GM23248 (cell line): Measurements from ENCODE around the gene SPOCK2. TPM values are rescaled to one million over a fixed set of nuclear protein-coding genes. Genes with fewer than 3 reads are reported as not detected.

ENCODE experiments used
- DNase-seq: peaks from one replicate; pipeline ENCODE4 v3.0.0-alpha.2; 2015
- H2AFZ ChIP-seq: fragments of 200-600 bp; sonication (generic); 2 replicates; pipeline ENCODE4 v1.6.1; 2016; ENCODE audit warnings: antibody characterized with exemption
- H3F3A ChIP-seq: fragments of 200-600 bp; sonication (generic); 2 replicates; pipeline ENCODE4 v1.6.1; 2016; ENCODE audit warnings: mild to moderate bottlenecking, antibody characterized with exemption, mixed run types; ENCODE audit not compliant: insufficient read depth
- H3K27ac ChIP-seq: fragments of 200-600 bp; sonication (generic); 2 replicates; pipeline ENCODE4 v1.5.1; 2016; ENCODE audit warnings: mild to moderate bottlenecking
- H3K27me3 ChIP-seq: fragments of 200-600 bp; sonication (generic); replicated peaks from 2 replicates; pipeline ENCODE4 v1.6.1; 2016; ENCODE audit warnings: mild to moderate bottlenecking; ENCODE audit not compliant: insufficient read depth
- H3K36me3 ChIP-seq: fragments of 200-600 bp; sonication (generic); 2 replicates; pipeline ENCODE4 v1.6.1; 2016; ENCODE audit warnings: low read depth, mild to moderate bottlenecking
- H3K4me1 ChIP-seq: fragments of 200-600 bp; sonication (generic); 2 replicates; pipeline ENCODE4 v1.6.1; 2016; ENCODE audit warnings: mild to moderate bottlenecking; ENCODE audit not compliant: insufficient read depth
- H3K4me2 ChIP-seq: fragments of 200-600 bp; sonication (generic); one replicate; pipeline ENCODE4 v1.6.1; 2016; ENCODE audit warnings: mild to moderate bottlenecking; ENCODE audit not compliant: unreplicated experiment
- H3K4me3 ChIP-seq: fragments of 200-600 bp; sonication (generic); 2 replicates; pipeline ENCODE4 v1.5.1; 2016; ENCODE audit warnings: mild to moderate bottlenecking
- H3K79me2 ChIP-seq: fragments of 200-600 bp; sonication (generic); 2 replicates; pipeline ENCODE4 v1.6.1; 2016; ENCODE audit warnings: mild to moderate bottlenecking; ENCODE audit not compliant: insufficient read depth
- H3K9ac ChIP-seq: fragments of 200-600 bp; sonication (generic); 2 replicates; pipeline ENCODE4 v1.6.1; 2016; ENCODE audit warnings: mild to moderate bottlenecking
- H3K9me2 ChIP-seq: fragments of 200-600 bp; sonication (generic); 2 replicates; pipeline ENCODE4 v1.6.1; 2016; ENCODE audit warnings: mixed run types, mild to moderate bottlenecking, moderate library complexity; ENCODE audit not compliant: insufficient read depth
- H3K9me3 ChIP-seq: fragments of 200-600 bp; sonication (generic); one replicate; pipeline ENCODE4 v1.6.1; 2017; ENCODE audit warnings: low read depth
- H4K20me1 ChIP-seq: fragments of 200-600 bp; sonication (generic); 2 replicates; pipeline ENCODE4 v1.6.0; 2016; ENCODE audit not compliant: insufficient read depth
- EZH2 ChIP-seq: fragments of 200-600 bp; sonication (generic); IDR thresholded peaks from 2 replicates; pipeline ENCODE4 v1.6.1; 2018; ENCODE audit warnings: antibody characterized with exemption, mild to moderate bottlenecking; ENCODE audit not compliant: insufficient read depth, poor library complexity, severe bottlenecking
- EZH2phosphoT487 ChIP-seq: fragments of 200-600 bp; sonication (generic); IDR thresholded peaks from 2 replicates; pipeline ENCODE4 v1.6.1; 2018; ENCODE audit warnings: antibody characterized with exemption, moderate library complexity, mild to moderate bottlenecking, low read depth; ENCODE audit not compliant: insufficient read depth
- WGBS, 2 experiments: methylation state at CpG; one replicate each; pipeline ENCODE4 v1.1.6; 2015 to 2017; ENCODE audit warnings: low lambda C conversion rate in 2 of 2, low coverage in 1 of 2; ENCODE audit errors: missing lambda C conversion rate in 2 of 2; 5-methylcytosine and 5-hydroxymethylcytosine counted together
- in situ Hi-C: fragments of 300-500 bp; cut with MboI; formaldehyde crosslinking; loops from 2 replicates; pipeline ENCODE4 v1.15.0; 2020
- polyA plus RNA-seq: library from polyadenylated mRNA; unstranded; fragments of >200 nt; fragmentation: Nextera tagmentation; extraction: Ambion mirVana; gene quantifications from 2 replicates; pipeline ENCODE4 v1.2.1, GENCODE V29; 2016
- total RNA-seq: library from RNA; depleted of rRNA; stranded (reverse); fragments of >200 nt; shearing (Covaris generic); gene quantifications from 2 replicates; pipeline ENCODE4 v1.2.3, GENCODE V29; 2014

Gene SPOCK2
- total and polyA plus RNA-seq, 2 experiments from 2014 or later = 0.04 TPM; not detected in 1

DNA sequence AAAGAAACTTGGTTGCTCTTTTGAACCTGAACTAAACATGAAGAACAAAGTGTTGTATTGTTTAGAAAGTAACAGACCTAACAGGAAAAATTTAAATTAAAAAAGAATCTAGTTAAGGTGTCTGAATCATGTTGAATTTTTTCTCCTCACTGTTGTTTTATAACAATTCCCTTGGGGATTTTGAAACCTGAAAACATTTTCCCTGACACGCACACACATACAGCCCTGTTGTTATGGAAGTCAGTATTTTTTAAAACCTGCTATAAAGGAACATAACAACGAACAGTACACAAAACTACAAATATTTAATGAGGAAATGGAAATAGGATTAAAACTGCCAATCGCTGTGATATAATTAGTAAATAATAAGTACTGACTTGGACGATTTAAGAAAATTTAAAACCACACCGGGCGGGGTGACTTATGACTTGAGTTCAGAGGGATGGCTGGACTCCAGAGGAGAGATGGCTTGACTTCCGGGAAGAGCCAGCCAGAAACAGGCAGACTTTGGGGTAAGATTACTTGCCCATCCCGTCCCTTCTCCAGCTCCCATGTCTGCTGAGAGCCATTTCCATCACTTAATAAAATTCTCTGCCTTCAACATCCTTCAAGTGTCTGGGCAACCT is 16.2 kb upstream of the SPOCK2 start:
- Histone ChIP-seq H3F3A (no peaks in the 10 kb centered on the region), H3K36me3 (peaks cover 14% of the 10 kb centered on the region; the same call in 1 of the 2 replicates), H3K79me2 (no peaks in the 10 kb centered on the region), H2AFZ (no peak overlapping the region), H3K4me3 (no peak overlapping the region), H3K4me2 (no peak overlapping the region), H3K4me1 (0 out of 2 replicates have a peak, but pooled peaks cover 9% of the 10 kb centered on the region), H3K9ac (no peak overlapping the region), H3K27me3 (no peaks in the 10 kb centered on the region), H3K9me2 (no peaks in the 10 kb centered on the region), H3K9me3 (no peaks in the 10 kb centered on the region), H3K27ac (no peak overlapping the region), H4K20me1 (no peaks in the 10 kb centered on the region)
- peak; percentile 62 for DNase-seq
- TF ChIP-seq EZH2 = no peak
- no peak for TF ChIP-seq EZH2phosphoT487
- WGBS, 2 experiments = 34 to 37% methylated on average over 8 of the region's 8 CpGs
- in situ Hi-C loops = no loop called here

DNA sequence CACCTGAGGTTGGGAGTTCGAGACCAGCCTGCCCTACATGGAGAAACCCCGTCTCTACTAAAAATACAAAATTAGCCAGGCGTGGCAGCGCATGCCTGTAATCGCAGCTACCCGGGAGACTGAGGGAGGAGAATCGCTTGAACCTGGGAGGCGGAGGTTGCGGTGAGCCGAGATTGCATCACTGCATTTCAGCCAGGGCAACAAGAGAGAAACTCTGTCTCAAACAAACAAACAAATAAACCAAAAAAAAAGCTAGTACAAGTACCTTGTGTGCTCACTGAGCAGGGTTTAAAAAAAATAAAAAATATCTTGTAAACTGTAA is 11.2 kb upstream of the SPOCK2 start:
- Histone ChIP-seq H3K27ac (no peak overlapping the region), H3F3A (peaks cover 22% of the 10 kb centered on the region), H3K4me1 (peaks cover 22% of the 10 kb centered on the region), H3K4me2 (no peak overlapping the region), H3K79me2 (no peaks in the 10 kb centered on the region), H3K4me3 (no peak overlapping the region), H4K20me1 (no peaks in the 10 kb centered on the region; the same call in 1 of the 2 replicates), H3K9ac (no peak overlapping the region), H3K9me3 (no peaks in the 10 kb centered on the region), H3K27me3 (no peaks in the 10 kb centered on the region), H3K9me2 (no peaks in the 10 kb centered on the region), H2AFZ (no peak overlapping the region), H3K36me3 (peaks cover 14% of the 10 kb centered on the region; the same call in 1 of the 2 replicates)
- DNase-seq = no peak
- TF ChIP-seq EZH2phosphoT487 (no peak), EZH2 (no peak)
- in situ Hi-C loops = no loop called here
- 95 to 97% methylated on average over 10 of the region's 10 CpGs for WGBS, 2 experiments

DNA sequence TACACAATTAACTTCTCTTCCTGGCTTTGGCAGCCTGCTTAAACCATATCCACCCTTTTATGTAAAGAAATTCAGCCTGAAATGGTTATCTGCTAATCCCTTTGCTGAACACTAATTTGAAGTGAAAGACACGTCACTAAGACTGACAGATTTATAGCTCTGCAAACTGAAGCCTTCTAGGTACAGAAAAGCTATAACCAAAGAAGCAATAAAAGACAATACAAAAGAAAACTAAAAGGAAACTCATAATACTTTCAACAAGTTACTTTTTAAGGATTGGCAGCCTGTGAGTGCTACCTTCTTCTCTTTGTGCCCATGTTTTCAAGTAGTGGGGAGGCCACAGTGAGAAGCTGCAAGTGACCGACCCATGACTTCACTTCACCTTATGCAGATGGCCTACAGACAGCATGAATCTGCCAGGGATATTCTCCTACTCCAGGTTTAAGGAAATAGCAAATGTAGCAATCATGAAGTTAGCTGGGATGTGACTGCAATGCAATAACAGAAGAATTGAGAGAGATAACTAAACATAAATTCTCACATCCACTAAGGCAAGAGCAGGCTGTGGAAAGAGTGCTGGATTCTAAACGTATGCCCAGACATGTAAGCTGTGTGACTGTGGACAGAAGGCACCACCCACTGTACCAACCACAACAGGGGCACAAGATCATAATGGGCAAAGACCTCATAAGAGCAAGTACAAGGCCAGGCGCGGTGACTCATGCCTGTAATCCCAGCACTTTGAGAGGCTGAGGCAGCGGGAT is 10.7 kb upstream of the SPOCK2 start:
- Histone ChIP-seq H3K4me3 (no peak overlapping the region), H3K9ac (no peak overlapping the region), H3K4me1 (peaks cover 17% of the 10 kb centered on the region), H3F3A (peaks cover 22% of the 10 kb centered on the region), H3K36me3 (peaks cover 14% of the 10 kb centered on the region; the same call in 1 of the 2 replicates), H3K9me3 (no peaks in the 10 kb centered on the region), H3K4me2 (no peak overlapping the region), H3K9me2 (no peaks in the 10 kb centered on the region), H2AFZ (no peak overlapping the region), H4K20me1 (no peaks in the 10 kb centered on the region; the same call in 1 of the 2 replicates), H3K27ac (no peak overlapping the region), H3K27me3 (no peaks in the 10 kb centered on the region), H3K79me2 (no peaks in the 10 kb centered on the region)
- WGBS, 2 experiments = 92 to 98% methylated on average over 6 of the region's 6 CpGs
- in situ Hi-C loops = no loop called here
- TF ChIP-seq EZH2 = no peak
- TF ChIP-seq EZH2phosphoT487 = no peak
- no peak for DNase-seq

DNA sequence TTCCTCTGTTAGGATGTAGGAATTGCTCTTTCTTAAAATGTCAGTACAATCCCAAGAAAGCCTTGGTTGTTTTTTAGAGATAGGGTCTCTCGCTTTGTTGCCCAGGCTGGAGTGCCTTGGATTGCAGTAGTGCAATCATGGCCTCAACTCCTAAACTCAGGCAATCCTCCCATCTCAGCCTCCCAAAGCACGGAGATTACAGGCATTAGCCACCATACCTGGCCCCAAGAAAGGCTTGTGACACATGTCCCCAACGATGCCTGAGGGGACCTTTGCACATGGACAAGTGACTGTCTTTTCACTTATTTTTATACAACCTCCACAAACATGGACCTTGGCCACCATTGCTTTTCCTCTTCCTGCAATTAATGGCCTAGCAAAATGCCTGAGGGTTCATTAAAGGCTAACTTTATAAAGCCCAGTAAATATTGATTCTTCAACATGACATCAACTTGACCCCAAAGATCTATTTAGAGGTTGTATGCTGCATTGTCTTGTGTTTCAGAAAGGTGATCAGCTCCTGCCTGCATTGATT is 10.0 kb upstream of the SPOCK2 start:
- Histone ChIP-seq H3K79me2 (no peaks in the 10 kb centered on the region), H3K4me2 (no peak overlapping the region), H3K27ac (no peak overlapping the region), H3K27me3 (no peaks in the 10 kb centered on the region), H3K9me3 (no peaks in the 10 kb centered on the region), H3K9me2 (no peaks in the 10 kb centered on the region), H3K36me3 (peaks cover 14% of the 10 kb centered on the region; the same call in 1 of the 2 replicates), H3K4me3 (no peak overlapping the region), H4K20me1 (no peaks in the 10 kb centered on the region; the same call in 1 of the 2 replicates), H2AFZ (no peak overlapping the region), H3K9ac (no peak overlapping the region), H3K4me1 (peaks cover 16% of the 10 kb centered on the region), H3F3A (peaks cover 22% of the 10 kb centered on the region)
- in situ Hi-C loops = no loop called here
- no peak for DNase-seq
- TF ChIP-seq EZH2 = no peak
- no peak for TF ChIP-seq EZH2phosphoT487
- 93 to 95% methylated on average over 3 of the region's 3 CpGs for WGBS, 2 experiments
